Measurements from ENCODE around the gene RIPK3. TPM values are rescaled to one million over a fixed set of nuclear protein-coding genes. Genes with fewer than 3 reads are reported as not detected.
A peak's percentile ranks its signal among the peaks of the same experiment; 100 is the strongest.

Gene RIPK3
- total RNA-seq, 2 donors from 2014 or later = 1.9 to 7.6 TPM

- H3K27me3 ChIP-seq (replicated peaks; ENCODE audit: insufficient read depth) = peaks cover 3% of the 10 kb centered on the region
- intact Hi-C loops (cut with DNase I) = loop anchor here (2.0 kb wide), 1 partner anchor 104 kb away; no protein-coding TSS in a partner anchor
- H3K36me3 ChIP-seq = no peaks in the 10 kb centered on the region
- no peak overlapping the region for H3K27ac ChIP-seq
- H3K9me3 ChIP-seq = no peaks in the 10 kb centered on the region
- TF ChIP-seq POLR2AphosphoS5 (IDR thresholded peaks at IDR 0.05) (peak; percentile 46), CTCF (IDR thresholded peaks at IDR 0.05) (peak in 3 of 4 experiments; percentile 27 to 72 (median 65)), POLR2A (IDR thresholded peaks at IDR 0.05) (no peak)
- WGBS = 15% methylated on average over 55 of the region's 56 CpGs
- H3K4me3 ChIP-seq = peak overlapping the region; percentile 7 to 15
- H3K4me1 ChIP-seq (replicated peaks) = peaks cover 5% of the 10 kb centered on the region
- DNase-seq (ENCODE audit: low spot score) = peak; percentile 71
Observed at GRCh38 chr14:24332268-24332993, 7.4 kb downstream of the RIPK3 start.

GRCh38 chr14:24331731-24332267, 8.0 kb downstream of the RIPK3 start:
- 61% methylated on average over 26 of the region's 26 CpGs for WGBS
- Histone ChIP-seq H3K4me3 (no peak overlapping the region), H3K27ac (no peak overlapping the region), H3K4me1 (replicated peaks) (peaks cover 5% of the 10 kb centered on the region), H3K27me3 (replicated peaks; ENCODE audit: insufficient read depth) (peaks cover 3% of the 10 kb centered on the region), H3K9me3 (no peaks in the 10 kb centered on the region), H3K36me3 (no peaks in the 10 kb centered on the region)
- DNase-seq (ENCODE audit: low spot score) = no peak
- no peak for TF ChIP-seq POLR2AphosphoS5 (IDR thresholded peaks at IDR 0.05)
- no peak for TF ChIP-seq CTCF (IDR thresholded peaks at IDR 0.05)
- TF ChIP-seq POLR2A (IDR thresholded peaks at IDR 0.05) = no peak
- intact Hi-C loops (cut with DNase I) = loop anchor here (2.0 kb wide), 1 partner anchor 105 kb away; no protein-coding TSS in a partner anchor

GRCh38 chr14:24330973-24331674, 8.7 kb downstream of the RIPK3 start:
- no peak for TF ChIP-seq CTCF (IDR thresholded peaks at IDR 0.05)
- Histone ChIP-seq H3K36me3 (no peaks in the 10 kb centered on the region), H3K4me1 (replicated peaks) (peaks cover 5% of the 10 kb centered on the region), H3K27me3 (replicated peaks; ENCODE audit: insufficient read depth) (peaks cover 3% of the 10 kb centered on the region), H3K27ac (no peak overlapping the region), H3K9me3 (no peaks in the 10 kb centered on the region), H3K4me3 (no peak overlapping the region)
- 94% methylated on average over 10 of the region's 10 CpGs for WGBS
- intact Hi-C loops (cut with DNase I) = no loop called here
- DNase-seq (ENCODE audit: low spot score) = no peak

GRCh38 chr14:24329736-24330135, 10.1 kb downstream of the RIPK3 start:
- intact Hi-C loops (cut with DNase I) = no loop called here
- TF ChIP-seq CTCF (IDR thresholded peaks at IDR 0.05) (no peak), POLR2AphosphoS5 (IDR thresholded peaks at IDR 0.05) (no peak)
- Histone ChIP-seq H3K27ac (no peak overlapping the region), H3K4me1 (replicated peaks) (peaks cover 5% of the 10 kb centered on the region), H3K9me3 (no peaks in the 10 kb centered on the region), H3K36me3 (no peaks in the 10 kb centered on the region), H3K27me3 (replicated peaks; ENCODE audit: insufficient read depth) (no peaks in the 10 kb centered on the region), H3K4me3 (no peak overlapping the region)
- 80% methylated on average over 9 of the region's 9 CpGs for WGBS
- DNase-seq (ENCODE audit: low spot score) = no peak

All from prostate gland (tissue), 2 donors.